ENCODE data around the gene MANEAL. TPM values are rescaled to one million over a fixed set of nuclear protein-coding genes. Genes with fewer than 3 reads are reported as not detected.

The MANEAL gene
- total and polyA plus RNA-seq, 2 of the 4 experiments (the other 2 are of a cell fraction): 0.54 to 0.55 TPM

- no peak overlapping the region for H3K4ac ChIP-seq (ENCODE audit: low read depth, low read length)
- ChIA-PET CTCF (no interaction called here), POLR2A (ENCODE audit: unreplicated experiment) (no interaction called here)
- peaks cover 4% of the 10 kb centered on the region; the same call in 1 of the 2 replicates for H3K4me1 ChIP-seq (ENCODE audit: control insufficient read depth, insufficient read depth, low read length)
- no peak overlapping the region for H3K56ac ChIP-seq (ENCODE audit: extremely low read depth, insufficient read depth, low read length)
- TF ChIP-seq RAD21 (IDR thresholded peaks at IDR 0.05; ENCODE audit: low read length) (no peak), POLR2A (IDR thresholded peaks at IDR 0.05; ENCODE audit: low read depth, low read length) (no peak), RCOR1 (IDR thresholded peaks at IDR 0.05; ENCODE audit: insufficient replicate concordance, low read length) (no peak), CHD1 (IDR thresholded peaks at IDR 0.05; ENCODE audit: low read depth, low read length) (no peak)
- dilution Hi-C loops (cut with HindIII; ENCODE audit: low sequenced_read_pairs, unreplicated experiment): no loop called here
- no peak overlapping the region for H4K91ac ChIP-seq (ENCODE audit: insufficient read depth, low read depth, low read length)
- no peak overlapping the region for H2BK5ac ChIP-seq (ENCODE audit: low read depth, low read length, poor library complexity, severe bottlenecking)
- ATAC-seq (ENCODE audit: low read depth) (no peak), DNase-seq (no peak)
- H3K14ac ChIP-seq (replicated peaks; ENCODE audit: low read depth, low read length): no peak overlapping the region
- H3K27me3 ChIP-seq (ENCODE audit: control insufficient read depth, insufficient read depth, low read length): no peaks in the 10 kb centered on the region
- H4K5ac ChIP-seq (ENCODE audit: low read depth, low read length): no peak overlapping the region
- no peak overlapping the region for H4K8ac ChIP-seq (ENCODE audit: low read depth in 2 of 2, low read length in 2 of 2)
- no TSS peak for BruUV-seq (replicated peaks)
- no peak overlapping the region for H2BK15ac ChIP-seq (ENCODE audit: low read depth, low read length)
- no peak overlapping the region for H3K4me3 ChIP-seq (ENCODE audit: insufficient read depth, low read depth, low read length)
- H2BK120ac ChIP-seq (ENCODE audit: low read depth, low read length): no peak overlapping the region
- no peaks in the 10 kb centered on the region for H3K9me3 ChIP-seq (ENCODE audit: control insufficient read depth, insufficient read depth, low read length)
- intact Hi-C loops (cut with micrococcal nuclease): no loop called here
- no peak overlapping the region for H3K4me2 ChIP-seq (ENCODE audit: low read depth, low read length)
- H3K23ac ChIP-seq (ENCODE audit: low read depth, low read length): no peak overlapping the region
- H2AK9ac ChIP-seq (replicated peaks; ENCODE audit: low read depth, low read length, poor library complexity): no peak overlapping the region
- H3K79me1 ChIP-seq (ENCODE audit: low read depth in 1 of 2, low read length in 2 of 2): peaks cover 49 to 79% of the 10 kb centered on the region in 2 experiments
- peaks cover 21% of the 10 kb centered on the region; the same call in 1 of the 2 replicates for H4K20me1 ChIP-seq (ENCODE audit: insufficient read depth, low read length)
- H3K18ac ChIP-seq (ENCODE audit: low read depth, low read length): no peak overlapping the region
- no CpG with 5 or more reads among the region's 3 CpGs for WGBS, 2 experiments (ENCODE audit: extremely low coverage in 2 of 2, insufficient read length in 1 of 2)
- in situ Hi-C loops (cut with MboI; ENCODE audit: low sequenced_read_pairs): no loop called here
- no peak overlapping the region for H2AFZ ChIP-seq (replicated peaks; ENCODE audit: low read length, poor library complexity)
- H3K9me1 ChIP-seq (ENCODE audit: insufficient read depth, low read length): peaks cover 7% of the 10 kb centered on the region
- H2BK20ac ChIP-seq (ENCODE audit: low read depth, low read length): no peak overlapping the region
- H2AK5ac ChIP-seq (ENCODE audit: low read depth, low read length): no peak overlapping the region
- no peak overlapping the region for H3K9ac ChIP-seq (ENCODE audit: low read depth, low read length)
- H3K27ac ChIP-seq (ENCODE audit: insufficient read depth, low read length): no peak overlapping the region
- H3K36me3 ChIP-seq (ENCODE audit: control insufficient read depth, insufficient read depth, low read length): peaks cover 8% of the 10 kb centered on the region
Observed at GRCh38 chr1:37849480-37849879, 55.8 kb downstream of the MANEAL start.
